HL-60/S4 treated with retinoic acid at 250 ng/mL for 4 days and 3 days (cell line): ENCODE results near the gene ALKBH8.
"Not testable (repeated sequence)": the region's sequence is repeated elsewhere in the genome, so short reads cannot be mapped to it uniquely, and the experiment has no call there.

ENCODE experiments used
- in situ Hi-C: fragments of 300-500 bp; cut with MboI; formaldehyde crosslinking; loops from 2 replicates; pipeline ENCODE4 v1.7.0; 2022; ENCODE audit warnings: low sequenced_read_pairs

Gene ALKBH8

GRCh38 chr11:107565219-107565937 lies at the start of gene ALKBH8:
Gene ALKBH8, minus strand, starts transcription at chr11:107565735. Its CDS starts 4,842 bp downstream, at chr11:107560893.
- in situ Hi-C loops, result no loop called here

GRCh38 chr11:107612445-107612844 lies 46.9 kb upstream of the ALKBH8 start:
- in situ Hi-C loops, result no loop called here

GRCh38 chr11:107609400-107610218 lies 44.1 kb upstream of the ALKBH8 start:
- in situ Hi-C loops, result no loop called here

- in situ Hi-C loops, result no loop called here
These were observed 43.3 kb upstream of the ALKBH8 start for GRCh38 chr11:107608809-107609208.

- in situ Hi-C loops, result no loop called here
These were observed 40.6 kb upstream of the ALKBH8 start for GRCh38 chr11:107606141-107606540.

DNA sequence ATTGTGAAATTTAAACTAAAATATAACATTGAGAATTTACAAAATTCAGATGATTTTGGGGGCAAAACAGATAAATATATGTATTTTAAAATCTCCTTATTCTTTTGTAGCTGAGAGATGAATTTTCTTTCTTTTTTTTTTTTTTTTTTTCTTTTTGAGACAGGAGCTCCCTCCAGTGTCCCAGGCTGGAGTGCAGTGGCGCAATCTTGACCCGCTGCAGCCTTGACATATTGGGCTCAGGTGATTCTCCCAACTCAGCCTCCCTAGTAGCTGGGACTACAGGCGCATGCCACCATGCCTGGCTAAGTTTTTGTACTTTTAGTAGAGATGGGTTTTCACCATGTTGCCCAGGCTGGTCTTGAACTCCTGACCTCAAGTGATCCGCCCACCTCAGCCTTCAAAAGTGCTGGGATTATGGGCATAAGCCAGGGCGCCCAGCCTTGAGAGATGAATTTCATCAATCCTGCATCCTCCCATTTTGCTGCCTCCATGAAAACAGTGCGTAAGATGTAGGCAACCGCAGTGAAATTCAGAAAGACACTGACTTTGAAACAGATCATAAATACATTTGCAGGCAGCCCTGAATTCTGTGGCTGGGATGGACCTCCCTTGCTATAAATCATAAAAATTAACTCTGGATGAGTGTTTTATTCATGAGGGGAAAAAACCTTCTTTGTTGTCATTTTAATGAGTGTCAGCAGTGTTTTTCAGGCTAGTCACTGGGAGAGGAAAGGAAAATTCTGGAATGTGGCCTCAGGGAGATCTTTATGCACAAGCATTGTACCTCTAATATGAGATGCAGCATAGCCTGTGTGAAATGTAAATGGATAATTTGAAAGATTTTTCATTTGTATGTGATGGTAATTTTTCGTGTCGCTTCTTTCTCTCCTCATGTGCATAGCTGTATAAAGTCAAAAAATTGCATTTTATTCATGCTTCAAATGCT lies 39.8 kb upstream of the ALKBH8 start:
- in situ Hi-C loops, result no loop called here

- in situ Hi-C loops, result no loop called here
These were observed 32.9 kb upstream of the ALKBH8 start for GRCh38 chr11:107598225-107599139.

GRCh38 chr11:107594736-107595135 lies 29.2 kb upstream of the ALKBH8 start:
- in situ Hi-C loops, result no loop called here

- in situ Hi-C loops, result no loop called here
These were observed 28.4 kb upstream of the ALKBH8 start for GRCh38 chr11:107593951-107594350.

- in situ Hi-C loops, result no loop called here
These were observed 27.3 kb upstream of the ALKBH8 start for GRCh38 chr11:107592813-107593212.

DNA sequence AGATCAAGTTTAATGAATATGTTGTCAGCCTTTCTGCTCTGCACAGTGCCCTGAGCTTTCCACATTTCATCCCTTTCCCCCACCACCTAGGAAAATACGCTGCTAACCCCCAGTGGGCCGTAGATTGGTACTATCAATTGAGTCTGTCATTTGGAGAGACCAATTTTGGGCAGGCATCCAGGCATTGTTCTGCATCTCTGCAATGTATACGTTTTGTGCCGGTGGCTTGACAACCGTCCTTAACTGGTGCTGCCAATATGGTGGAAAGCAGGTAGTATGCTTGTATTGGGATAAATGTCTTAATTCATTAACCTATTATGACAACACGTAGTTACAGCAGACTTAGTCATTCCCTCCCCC lies 26.7 kb upstream of the ALKBH8 start:
- in situ Hi-C loops, result no loop called here

- in situ Hi-C loops, result no loop called here
These were observed 26.1 kb upstream of the ALKBH8 start for GRCh38 chr11:107591378-107592230.

DNA sequence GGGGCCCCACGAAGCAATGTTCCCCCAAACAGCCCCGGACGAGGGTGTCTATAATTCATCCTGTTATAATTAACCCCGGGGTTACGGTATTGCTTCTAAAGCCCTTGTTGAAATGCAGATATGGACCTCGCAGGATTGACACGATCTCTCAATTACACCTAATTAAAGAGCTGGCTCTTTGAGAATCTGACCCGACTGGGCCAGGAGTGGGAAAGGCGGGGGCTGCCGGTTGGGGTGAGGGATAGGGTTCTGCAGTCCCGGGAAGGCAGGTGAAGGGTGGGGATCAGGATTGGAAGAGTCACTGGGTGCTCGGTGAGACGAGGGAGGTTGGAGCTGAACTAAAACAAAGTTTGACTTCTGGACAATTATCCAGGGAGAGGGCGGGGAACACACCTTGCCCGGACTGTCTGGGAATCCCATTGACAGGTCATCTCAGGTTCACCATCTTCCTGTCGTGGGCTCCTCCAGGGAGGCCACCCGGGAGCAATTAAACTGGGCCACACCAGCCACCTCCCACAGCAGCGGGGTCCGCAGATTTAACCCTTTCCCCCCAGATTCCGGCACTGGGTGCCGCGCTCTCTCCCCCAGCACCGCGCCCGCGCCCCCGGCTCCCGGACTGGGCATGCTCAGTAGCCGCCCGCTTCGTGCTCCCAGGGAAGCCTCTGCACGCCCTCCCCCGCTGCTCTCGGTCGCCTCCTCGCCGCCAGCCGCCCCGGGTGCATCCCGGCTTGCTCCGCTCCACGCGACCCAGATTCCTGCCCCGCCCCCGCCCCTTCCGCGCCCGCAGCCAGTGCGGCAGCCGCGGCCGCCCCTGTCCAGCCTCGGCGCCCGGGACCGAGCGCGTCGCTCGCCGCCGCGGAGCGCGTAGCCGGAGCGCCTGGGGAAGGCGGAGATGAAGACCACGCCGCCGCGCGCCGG lies 25.2 kb upstream of the ALKBH8 start, which contains the start of gene ELMOD1:
TSS of gene ELMOD1 (plus strand) at position 688 of the 918 bp plus-strand sequence. CDS start 27,043 bp downstream, outside the sequence.
- in situ Hi-C loops, result no loop called here

- in situ Hi-C loops, result no loop called here
These were observed 21.9 kb upstream of the ALKBH8 start for GRCh38 chr11:107587306-107587979.

- in situ Hi-C loops, result no loop called here
These were observed 18.2 kb upstream of the ALKBH8 start for GRCh38 chr11:107583629-107584195.

DNA sequence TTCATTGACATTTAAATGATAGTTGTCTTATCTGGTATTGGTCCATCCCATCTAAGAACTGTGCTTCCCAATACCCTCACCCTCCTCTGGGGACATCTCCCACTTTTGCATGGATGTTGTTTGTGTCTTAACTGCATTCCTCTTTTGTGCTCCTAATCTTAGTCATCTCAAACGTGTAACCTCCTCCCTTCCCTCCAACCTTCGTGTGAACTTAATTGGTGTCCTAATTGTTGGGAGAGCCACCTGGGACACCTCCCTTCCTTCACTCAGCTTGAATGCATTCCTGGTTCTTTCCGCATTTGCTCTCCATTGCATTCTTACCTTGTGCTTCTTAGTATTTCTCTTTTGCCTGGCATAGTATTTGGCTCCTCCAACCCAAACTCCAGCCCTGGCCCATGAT lies 15.6 kb upstream of the ALKBH8 start:
- in situ Hi-C loops, result no loop called here

- in situ Hi-C loops, result not testable (repeated sequence)
These were observed 13.6 kb upstream of the ALKBH8 start for GRCh38 chr11:107579169-107579568.
